Stimulated activated CD8-positive, alpha-beta memory T cell treated with anti-CD3 and anti-CD28 coated beads, Interleukin-4, amount 100 ng/mL, for 4 hours (primary cell): ENCODE measurements around the gene XG.
"Not testable (repeated sequence)": the region's sequence is repeated elsewhere in the genome, so short reads cannot be mapped to it uniquely, and the experiment has no call there.

ENCODE experiments used
- DNase-seq, 2 donors: peaks; one replicate each; pipeline ENCODE4 v3.0.0-alpha.2; 2020; ENCODE audit warnings: low read depth in 2 of 2, low spot score in 1 of 2

XG gene

DNA sequence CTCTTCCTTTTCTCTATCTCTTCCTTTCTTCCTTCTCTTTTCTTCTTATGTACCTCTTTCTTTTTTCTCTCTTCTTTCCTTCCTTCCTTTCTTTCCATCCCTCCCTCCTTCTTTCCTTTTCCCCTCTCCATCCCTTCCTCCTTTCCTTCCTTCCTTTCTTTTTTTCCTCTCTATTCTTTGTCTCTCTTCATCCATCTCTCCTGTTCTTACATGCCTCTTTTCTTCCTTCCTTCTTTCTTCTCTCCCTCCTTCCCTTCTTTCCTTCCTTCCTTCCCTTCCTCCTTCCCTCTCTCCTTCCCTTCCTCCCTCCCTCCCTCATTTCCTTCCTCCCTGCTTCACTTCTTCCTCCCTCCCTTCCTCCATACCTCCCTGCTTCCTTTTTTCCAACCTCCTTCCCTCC lies 19.2 kb upstream of the XG start:
- DNase-seq, result no peak

DNA sequence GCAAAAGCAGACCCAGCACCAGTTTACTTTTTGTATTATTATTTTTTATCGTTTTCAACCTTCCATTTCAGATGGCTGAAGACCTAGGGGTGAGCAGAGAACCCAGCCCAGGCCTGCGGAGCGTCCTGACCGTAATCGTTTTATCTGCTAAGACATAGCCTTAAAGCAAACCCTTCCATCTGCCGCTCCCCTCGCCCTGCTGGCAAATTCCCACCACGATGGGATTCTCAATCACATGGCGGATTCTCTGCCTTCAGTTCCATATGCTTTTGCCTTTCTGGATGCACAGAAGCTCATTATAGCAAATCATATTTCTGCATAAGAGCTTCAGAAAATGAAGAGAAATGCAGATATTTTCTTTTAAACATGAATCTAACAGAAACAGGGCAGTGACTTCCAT lies 18.6 kb upstream of the XG start:
- no peak for DNase-seq

DNA sequence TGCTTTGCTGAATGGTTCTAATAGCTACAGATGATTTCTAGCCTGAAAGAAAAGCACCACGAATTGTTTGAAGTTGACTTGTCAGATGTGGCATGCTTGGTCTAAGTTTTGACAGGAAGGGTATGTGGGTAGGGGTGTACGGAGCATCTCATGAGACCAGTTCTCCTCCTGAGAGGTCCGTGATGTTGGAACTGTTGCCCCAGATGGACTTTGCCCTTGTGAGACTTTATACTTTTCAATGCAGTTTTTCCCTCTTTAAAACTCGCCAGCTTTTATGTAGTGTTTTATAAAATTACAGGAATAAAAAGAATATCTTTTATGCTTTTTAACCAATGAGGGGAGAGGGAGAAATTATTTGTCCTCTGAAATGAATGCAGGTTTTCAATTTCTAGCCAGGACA lies 16.6 kb upstream of the XG start:
- DNase-seq, result no peak

DNA sequence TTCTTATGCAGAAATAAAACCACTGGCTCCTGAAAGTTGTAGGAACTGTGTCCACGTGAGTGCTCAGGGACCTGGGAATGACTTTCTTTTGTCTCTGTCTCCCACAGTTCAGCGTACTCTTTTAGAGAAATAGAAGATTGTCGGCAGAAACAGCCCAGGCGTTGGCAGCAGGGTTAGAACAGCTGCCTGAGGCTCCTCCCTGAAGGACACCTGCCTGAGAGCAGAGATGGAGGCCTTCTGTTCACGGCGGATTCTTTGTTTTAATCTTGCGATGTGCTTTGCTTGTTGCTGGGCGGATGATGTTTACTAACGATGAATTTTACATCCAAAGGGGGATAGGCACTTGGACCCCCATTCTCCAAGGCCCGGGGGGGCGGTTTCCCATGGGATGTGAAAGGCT lies 11.2 kb upstream of the XG start:
- no peak for DNase-seq

DNA sequence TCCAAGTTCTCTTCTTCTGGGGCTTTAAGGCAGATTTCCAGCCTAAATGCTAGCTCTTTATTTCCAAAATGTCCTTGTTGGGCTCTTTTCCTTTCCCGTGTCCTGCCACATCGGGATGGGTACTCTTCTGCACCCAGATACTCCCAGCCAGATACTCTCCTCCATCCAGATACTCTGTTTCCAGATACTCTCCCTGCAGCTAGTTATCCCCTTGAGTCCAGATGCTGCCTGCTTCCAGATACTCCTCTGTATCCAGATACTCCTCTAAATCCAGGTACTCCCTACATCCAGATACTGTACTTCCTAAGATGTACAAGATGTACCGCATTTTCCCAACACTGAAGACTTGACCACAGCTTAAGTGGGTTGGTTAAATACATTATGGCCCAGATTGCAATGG lies 10.5 kb upstream of the XG start:
- no peak for DNase-seq

DNA sequence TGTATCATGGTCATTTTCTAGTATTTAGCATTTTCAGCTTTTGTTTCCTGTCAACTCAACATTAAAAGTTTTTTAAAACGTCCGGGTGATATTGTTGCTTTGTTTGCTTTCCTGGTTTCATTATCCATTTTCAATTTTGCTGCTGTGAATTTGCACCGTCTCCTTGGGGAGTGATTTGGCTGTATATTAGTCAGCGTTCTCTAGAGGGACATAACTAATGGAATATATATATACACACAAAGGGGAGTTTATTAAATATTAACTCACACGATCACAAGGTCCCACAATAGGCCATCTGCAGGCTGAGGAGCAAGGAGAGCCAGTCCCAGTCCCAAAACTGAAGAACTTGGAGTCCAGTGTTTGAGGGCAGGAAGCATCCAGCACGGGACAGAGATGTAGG lies 5.6 kb upstream of the XG start:
- DNase-seq, result not testable (repeated sequence)

DNA sequence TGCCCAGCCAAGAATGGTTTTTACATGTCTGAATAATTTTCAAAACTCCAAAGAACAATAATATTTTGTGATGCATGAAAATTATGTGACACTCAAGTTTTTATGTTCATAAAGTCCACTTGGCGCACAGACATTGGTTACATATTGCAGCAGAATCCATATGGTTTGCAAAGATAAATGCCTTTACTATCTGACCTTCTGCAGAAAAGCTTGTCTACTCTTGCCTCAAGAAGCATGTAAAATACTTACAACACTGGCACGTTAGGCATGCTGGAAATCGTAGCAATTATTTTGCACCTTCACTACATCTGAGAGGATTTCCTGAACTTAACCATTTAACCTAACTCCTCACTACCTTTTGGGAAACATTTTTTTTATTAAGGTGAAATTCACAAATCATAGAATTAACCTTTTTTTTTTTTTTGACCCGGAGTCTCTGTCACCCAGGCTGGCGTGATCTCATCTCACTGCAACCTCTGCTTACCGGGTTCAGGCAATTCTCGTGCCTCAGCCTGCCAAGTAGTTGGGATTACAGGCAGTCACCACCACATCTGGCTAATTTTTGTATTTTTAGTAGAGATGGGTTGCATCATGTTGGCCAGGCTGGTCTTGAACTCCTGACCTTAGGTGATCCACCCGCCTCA lies 3.5 kb upstream of the XG start:
- no peak for DNase-seq

DNA sequence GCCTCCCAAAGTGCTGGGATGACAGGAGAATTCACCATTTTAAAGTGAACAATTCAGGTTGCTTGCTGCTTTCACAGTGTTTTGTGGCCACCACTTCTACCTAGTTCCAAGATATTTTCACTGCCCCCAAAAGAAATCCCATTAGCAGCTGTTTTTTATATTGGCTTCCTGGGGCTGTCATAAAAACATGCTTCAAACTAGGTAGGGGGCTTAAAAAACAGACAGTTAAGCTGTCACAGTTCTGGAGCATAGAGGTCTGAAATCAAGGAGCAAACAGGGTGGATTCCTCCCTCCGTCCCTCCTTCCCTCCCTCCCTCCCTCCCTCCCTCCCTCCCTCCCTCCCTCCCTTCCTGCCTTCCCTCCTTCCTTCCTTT lies 3.0 kb upstream of the XG start:
- DNase-seq, result no peak

DNA sequence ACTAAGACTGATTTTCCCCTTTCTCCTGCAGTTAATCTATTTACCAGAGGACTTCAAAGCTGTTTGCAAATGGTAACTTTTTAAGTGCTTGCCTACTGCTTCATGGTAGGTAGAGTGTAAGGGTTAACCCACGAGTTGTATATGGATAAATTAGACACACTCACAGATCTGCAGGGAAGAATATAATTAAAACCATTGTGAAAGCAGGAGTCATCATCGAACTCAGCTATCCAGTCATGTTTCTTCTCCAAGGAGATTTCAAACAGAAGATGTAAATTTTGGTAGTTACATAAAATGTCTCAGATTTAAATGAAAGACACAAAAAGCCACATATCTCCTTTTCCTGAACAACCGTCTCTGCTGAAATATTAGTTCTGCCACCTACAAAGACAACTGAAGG lies 549 bp upstream of the XG start:
- no peak for DNase-seq

DNA sequence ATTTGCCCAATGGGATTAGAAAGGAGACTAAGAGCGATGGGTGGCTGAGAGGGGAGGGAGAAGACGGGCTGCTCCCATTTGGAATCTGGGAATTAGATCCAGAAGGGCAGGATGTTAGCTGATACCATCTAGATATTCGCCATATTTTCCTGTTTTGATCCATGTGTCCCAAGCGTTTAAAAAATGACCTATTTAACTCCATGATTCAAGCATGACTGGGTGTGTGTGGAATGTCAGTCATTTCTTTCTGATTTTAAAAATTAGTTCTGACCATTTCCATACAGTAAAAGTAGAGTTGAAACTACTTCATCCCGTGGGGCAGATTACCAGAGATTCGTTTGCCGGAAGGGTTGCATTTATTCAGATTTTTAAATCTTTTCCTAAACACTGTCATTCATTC lies 601 bp downstream of the XG start:
- DNase-seq, result not testable (repeated sequence)

DNA sequence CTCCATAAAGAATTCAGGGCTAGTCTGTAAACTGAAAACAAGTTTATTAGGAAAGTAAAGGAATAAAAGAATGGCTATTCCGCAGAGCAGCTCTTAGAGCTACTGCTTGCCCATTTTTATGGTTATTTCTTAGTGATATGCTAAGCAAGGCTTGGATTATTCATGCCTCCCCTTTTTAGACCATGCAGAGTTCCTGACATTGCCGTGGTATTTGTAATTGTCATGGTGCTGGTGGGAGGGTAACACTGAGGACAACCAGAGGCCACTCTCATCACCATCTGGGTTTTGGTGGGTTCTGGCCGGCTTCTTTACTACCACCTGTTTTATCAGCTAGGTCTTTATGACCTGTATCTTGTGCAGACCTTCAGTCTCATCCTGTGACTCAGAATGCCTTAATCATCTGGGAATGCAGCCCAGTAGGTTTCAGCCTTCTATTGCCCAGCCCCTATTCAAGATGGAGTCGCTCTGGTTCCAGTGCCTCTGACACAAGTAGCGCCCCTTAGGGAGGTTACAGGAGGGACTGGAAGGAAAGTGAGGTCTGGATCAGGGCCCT lies 3.4 kb downstream of the XG start:
- not testable (repeated sequence) for DNase-seq

DNA sequence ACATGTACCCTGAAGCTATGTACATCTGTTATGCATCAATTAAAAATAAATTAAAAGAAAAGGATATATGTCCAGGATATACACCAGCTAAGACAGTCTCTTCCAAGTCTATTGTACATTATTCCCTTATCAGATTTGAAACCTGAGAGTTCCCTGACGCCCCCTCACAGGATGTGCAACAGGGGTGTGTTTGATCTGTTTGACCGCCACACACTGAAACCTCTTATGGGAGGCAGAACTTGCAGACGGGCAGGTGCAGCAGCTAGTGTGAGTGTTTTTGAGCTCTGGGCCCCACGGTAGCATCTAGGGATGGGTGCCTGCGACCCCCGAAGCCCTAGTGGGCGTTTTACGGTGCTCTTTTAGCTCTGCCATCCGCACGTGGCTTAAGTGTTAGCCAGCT lies 4.7 kb downstream of the XG start:
- no peak for DNase-seq

DNA sequence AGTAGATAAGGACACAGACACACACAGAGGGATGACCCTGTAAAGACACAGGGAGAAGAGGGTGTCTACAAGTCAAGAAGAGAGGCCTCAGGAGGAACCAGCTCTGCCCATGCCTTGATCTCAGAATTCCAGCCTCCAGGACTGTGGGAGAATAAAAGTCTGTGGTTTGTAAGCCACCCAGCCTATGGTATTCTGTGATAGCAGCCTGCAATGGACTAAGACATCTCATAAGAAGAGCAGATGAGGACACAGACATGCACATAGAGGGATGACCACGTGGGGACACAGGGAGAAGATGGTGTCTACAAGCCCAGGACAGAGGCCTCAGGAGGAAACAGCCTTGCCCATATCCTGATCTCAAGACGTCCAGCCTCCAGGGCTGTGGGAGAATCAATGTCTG lies 9.4 kb downstream of the XG start:
- DNase-seq, result no peak

DNA sequence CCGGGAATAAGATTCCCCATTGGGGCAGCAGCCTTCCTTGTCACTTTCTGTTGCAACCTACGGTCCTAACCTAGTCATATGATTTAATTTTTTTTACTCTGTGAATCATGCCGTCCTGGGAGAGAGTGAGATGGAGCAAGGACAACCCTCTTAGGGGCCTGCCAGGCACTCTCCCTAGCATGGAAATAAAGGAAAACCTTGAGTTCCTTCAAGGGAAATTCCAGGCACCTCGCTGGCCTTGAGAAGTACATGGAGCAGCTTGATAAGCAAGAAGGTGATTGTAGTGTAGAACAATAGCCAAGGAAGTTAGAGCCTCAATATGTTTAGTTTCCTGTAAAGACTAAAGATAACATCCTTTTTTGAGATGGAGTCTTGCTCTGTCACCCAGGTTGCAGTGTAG lies 10.8 kb downstream of the XG start:
- not testable (repeated sequence) for DNase-seq

DNA sequence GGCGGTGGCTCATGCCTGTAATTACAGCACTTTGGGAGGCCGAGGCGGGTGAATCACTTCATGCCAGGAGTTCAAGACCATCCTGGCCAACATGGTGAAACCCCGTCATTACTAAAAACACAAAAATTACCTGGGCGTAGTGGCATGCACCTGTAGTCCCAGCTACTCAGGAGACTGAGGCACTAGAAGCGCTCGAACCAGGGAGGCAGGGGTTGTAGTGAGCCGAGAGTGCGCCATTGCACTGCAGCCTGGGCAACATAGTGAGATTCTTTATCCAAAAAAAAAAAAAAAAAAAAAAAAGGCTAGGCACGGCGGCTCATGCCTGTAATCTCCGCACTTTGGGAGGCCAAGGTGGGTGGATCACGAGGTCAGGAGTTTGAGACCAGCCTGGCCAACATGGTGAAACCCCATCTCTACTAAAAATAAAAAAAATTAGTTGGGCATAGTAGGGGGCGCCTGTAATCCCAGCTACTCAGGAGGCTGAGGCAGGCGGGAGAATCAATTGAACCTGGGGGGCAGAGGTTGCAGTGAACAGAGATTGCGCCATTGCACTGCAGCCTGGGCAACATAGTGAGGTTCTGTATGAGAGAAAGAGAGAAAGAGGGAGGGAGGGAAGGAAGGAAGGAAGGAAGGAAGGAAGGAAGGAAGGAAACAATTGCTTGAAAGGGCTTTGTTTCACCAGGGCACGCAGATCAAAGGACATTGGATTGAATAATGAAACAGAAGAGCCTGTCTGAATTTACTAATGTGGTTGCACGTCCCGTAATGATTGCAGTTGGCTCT lies 13.1 kb downstream of the XG start:
- DNase-seq, result not testable (repeated sequence)

DNA sequence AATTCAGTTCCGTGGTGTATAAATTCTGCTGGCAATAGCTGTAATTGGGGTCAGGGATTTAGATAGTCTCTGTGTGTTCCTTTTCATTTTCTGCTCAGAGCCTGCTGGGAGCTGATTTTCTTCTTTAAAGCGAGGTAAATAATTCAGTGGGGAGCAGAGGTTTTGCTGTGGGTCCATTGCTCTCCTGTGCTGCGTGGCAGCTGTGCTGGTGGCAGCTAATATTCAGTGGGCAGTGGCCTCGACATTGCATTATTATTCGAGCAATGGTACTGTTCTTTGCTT lies 13.7 kb downstream of the XG start:
- DNase-seq, result no peak

DNA sequence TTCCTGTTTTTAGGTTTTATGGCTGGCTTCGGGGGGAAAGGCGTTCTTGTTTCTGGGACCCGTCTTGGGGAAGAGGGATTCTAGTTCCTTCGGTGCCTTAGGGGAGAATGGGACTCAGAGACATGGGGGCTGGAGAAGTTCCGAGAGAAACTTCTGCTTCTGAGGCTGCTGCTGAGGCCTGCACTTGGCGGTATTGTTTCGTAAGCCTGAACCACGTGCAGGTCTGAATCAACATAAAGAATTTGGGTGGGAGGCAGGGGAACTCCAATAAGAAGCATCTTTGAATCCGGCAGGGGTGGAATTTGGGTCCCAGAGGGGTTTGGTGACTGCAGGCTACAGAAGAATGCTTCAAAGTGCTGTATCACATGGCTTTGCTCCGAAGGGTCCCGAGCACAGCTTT lies 15.1 kb downstream of the XG start:
- no peak for DNase-seq

DNA sequence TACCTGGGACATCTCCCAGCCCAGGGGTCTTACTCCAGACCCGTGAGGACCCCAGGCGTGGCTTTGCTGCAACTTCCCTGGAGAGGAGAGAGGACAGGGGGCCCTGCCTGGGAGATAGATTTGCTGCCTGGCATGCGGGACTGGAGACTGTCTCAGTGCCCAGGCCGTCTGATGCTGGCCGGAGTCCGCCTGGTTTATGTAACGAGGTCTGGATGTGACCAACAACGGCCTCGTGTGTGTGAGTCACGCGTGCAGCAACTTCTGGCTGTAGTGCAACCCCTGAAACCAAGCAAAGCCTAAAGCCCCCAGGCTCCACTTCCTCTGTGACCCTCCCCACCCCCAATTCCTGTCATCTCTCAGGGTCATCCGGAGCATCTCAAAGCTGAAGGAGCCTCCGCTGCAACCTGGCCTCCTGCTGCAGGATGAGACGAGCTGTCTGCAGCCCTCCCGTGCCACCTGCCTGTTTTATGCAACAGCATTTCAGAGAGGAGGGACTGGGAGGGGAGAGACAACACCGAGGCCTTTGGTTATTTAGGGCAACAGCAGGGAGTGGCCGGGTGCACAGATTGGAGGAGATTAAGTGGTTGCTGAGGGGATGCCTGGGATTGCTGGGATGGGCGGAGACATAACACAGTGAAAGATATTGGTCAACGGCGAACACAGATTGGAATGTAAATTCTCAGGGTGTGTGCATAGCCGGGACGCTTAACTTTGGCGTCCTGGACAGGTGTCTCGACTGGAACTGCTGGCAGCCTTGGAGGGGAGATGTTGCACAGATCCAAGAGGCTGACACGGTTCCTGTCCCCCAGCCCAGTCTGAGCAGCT lies 16.0 kb downstream of the XG start:
- no peak for DNase-seq

DNA sequence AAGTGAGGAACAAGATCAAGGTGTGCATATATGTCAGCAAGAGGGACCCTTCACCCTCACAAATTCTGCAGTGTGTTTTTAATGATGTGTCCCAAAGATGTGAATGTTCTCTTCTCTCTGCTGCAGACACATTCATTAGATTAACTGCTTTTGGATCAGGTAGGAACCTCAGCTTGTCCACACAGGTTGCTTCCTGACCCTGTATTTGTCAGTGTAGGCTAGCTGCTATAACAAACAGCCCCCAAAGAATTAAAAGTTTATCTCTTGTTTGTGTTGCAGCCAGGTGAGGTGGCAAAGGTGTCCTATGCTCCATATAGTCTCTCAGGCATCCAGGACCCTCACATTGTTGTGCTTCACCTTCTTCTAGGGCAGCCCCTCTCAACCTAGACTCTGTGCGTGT lies 17.8 kb downstream of the XG start:
- no peak for DNase-seq

DNA sequence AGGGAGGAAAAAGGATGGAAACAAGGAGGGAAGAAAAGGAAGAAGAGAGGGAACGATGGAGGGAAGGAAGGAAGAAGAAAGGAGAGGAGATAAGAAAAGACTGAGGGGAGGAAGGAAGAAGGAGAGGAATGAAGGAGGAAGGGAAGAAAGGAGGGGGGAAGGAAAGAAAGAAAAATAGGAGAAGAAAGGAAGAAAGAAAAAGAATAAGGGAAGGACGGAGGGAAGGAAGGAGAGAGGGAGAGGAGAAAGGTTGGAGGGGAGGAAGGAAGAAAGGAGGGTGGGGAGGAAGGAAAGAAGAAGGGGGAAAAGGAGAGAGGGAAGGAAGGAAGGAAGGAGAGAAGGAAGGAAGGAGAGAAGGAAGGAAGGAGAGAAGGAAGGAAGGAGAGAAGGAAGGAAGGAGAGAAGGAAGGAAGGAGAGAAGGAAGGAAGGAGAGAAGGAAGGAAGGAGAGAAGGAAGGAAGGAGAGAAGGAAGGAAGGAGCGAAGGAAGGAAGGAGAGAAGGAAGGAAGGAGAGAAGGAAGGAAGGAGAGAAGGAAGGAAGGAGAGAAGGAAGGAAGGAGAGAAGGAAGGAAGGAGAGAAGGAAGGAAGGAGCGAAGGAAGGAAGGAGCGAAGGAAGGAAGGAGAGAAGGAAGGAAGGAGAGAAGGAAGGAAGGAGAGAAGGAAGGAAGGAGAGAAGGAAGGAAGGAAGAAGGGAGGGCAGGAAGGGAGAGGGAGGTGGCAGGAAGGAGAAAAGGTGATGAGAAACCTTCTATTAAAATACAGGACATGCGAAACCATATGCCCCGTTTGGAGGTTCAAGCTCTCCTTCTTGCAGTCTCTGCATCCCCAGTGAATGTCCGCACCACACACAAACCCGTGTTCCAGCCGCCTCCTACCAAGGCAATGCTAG lies 21.6 kb downstream of the XG start:
- not testable (repeated sequence) for DNase-seq

DNA sequence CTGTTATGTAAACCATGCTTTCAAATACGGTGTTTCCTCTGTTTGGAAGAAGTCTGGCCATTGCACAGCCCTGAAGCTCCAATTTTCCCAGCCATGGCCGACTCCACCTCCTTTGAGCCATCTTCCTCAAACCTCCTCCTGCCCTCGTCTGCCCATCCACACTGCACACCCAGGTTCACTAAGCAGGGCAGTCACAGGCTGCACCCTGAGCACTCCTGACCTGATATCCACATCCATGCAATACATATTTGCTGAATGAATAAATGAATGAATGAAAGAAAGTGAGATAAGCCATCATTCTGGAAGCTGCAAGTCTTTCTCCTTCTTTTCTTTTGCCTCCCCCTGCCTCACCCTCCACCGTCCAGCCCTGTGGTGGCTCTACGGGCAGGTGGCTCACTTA lies 22.2 kb downstream of the XG start:
- no peak for DNase-seq
